H9 (cell line): ENCODE results near the gene IL6R. TPM values are rescaled to one million over a fixed set of nuclear protein-coding genes. Genes with fewer than 3 reads are reported as not detected.

Experiments used
- DNase-seq: peaks from one replicate; pipeline ENCODE4 v3.0.0-alpha.2; 2017
- H2AFZ ChIP-seq: one replicate; pipeline ENCODE4 v1.6.1; 2013; ENCODE audit warnings: mild to moderate bottlenecking, low read length, control low read depth, moderate library complexity
- H2AK5ac ChIP-seq: 2 replicates; pipeline ENCODE4 v1.6.1; 2013; ENCODE audit warnings: low read length, control low read depth, mixed read lengths; ENCODE audit not compliant: insufficient read length
- H2BK120ac ChIP-seq: one replicate; pipeline ENCODE4 v1.6.1; 2013; ENCODE audit warnings: low read depth, mild to moderate bottlenecking, low read length, control low read depth, inconsistent platforms; ENCODE audit not compliant: poor library complexity, severe bottlenecking
- H2BK12ac ChIP-seq: 2 replicates; pipeline ENCODE4 v1.6.1; 2013; ENCODE audit warnings: low read length, control low read depth, mixed read lengths, low read depth; ENCODE audit not compliant: insufficient read length
- H2BK15ac ChIP-seq: 2 replicates; pipeline ENCODE4 v1.6.1; 2013; ENCODE audit warnings: low read depth, low read length, control low read depth
- H2BK20ac ChIP-seq: one replicate; pipeline ENCODE4 v1.6.1; 2013; ENCODE audit warnings: low read depth, mild to moderate bottlenecking, low read length, control low read depth, inconsistent platforms; ENCODE audit not compliant: poor library complexity, severe bottlenecking
- H2BK5ac ChIP-seq: 2 replicates; pipeline ENCODE4 v1.6.1; 2013; ENCODE audit warnings: low read length, control low read depth, mixed read lengths; ENCODE audit not compliant: insufficient read length
- H3K14ac ChIP-seq: 2 replicates; pipeline ENCODE4 v1.6.1; 2013; ENCODE audit warnings: low read length, control low read depth; ENCODE audit not compliant: insufficient read depth
- H3K18ac ChIP-seq: 2 replicates; pipeline ENCODE4 v1.6.1; 2013; ENCODE audit warnings: low read depth, mild to moderate bottlenecking, mixed read lengths, low read length, control low read depth; ENCODE audit not compliant: insufficient read length
- H3K23ac ChIP-seq: 2 replicates; pipeline ENCODE4 v1.6.1; 2013; ENCODE audit warnings: low read length, control low read depth, mixed read lengths, low read depth; ENCODE audit not compliant: insufficient read length
- H3K23me2 ChIP-seq: 2 replicates; pipeline ENCODE4 v1.6.1; 2013; ENCODE audit warnings: low read depth, mild to moderate bottlenecking, mixed read lengths, low read length, control low read depth; ENCODE audit not compliant: insufficient read length, poor library complexity, severe bottlenecking
- H3K27ac ChIP-seq: 2 replicates; pipeline ENCODE4 v1.5.1; 2013; ENCODE audit warnings: low read length, control low read depth, mixed read lengths, low read depth; ENCODE audit not compliant: insufficient read length
- H3K27me3 ChIP-seq: 2 replicates; pipeline ENCODE4 v1.6.1; 2013; ENCODE audit warnings: low read length, control low read depth, inconsistent platforms; ENCODE audit not compliant: insufficient read depth
- H3K4ac ChIP-seq: 2 replicates; pipeline ENCODE4 v1.6.1; 2013; ENCODE audit warnings: low read depth, mild to moderate bottlenecking, control low read depth, inconsistent platforms, low read length, moderate library complexity
- H3K4me1 ChIP-seq: 2 replicates; pipeline ENCODE4 v1.6.1; 2013; ENCODE audit warnings: low read length, control low read depth, inconsistent platforms; ENCODE audit not compliant: insufficient read depth
- H3K4me2 ChIP-seq: 2 replicates; pipeline ENCODE4 v1.6.1; 2013; ENCODE audit warnings: low read length, control low read depth, mixed read lengths; ENCODE audit not compliant: insufficient read length, insufficient read depth
- H3K56ac ChIP-seq: 2 replicates; pipeline ENCODE4 v1.6.1; 2013; ENCODE audit warnings: low read depth, mild to moderate bottlenecking, mixed read lengths, low read length, control low read depth; ENCODE audit not compliant: insufficient read length
- H3K79me1 ChIP-seq: 2 replicates; pipeline ENCODE4 v1.6.1; 2013; ENCODE audit warnings: low read depth, mild to moderate bottlenecking, moderate library complexity, low read length, control low read depth, inconsistent platforms; ENCODE audit not compliant: insufficient read depth, poor library complexity, severe bottlenecking
- H3K79me2 ChIP-seq: 2 replicates; pipeline ENCODE4 v1.6.1; 2013; ENCODE audit warnings: low read length, control low read depth, inconsistent platforms; ENCODE audit not compliant: insufficient read depth
- H3K9ac ChIP-seq: 2 replicates; pipeline ENCODE4 v1.6.1; 2013; ENCODE audit warnings: low read length, control low read depth, mixed read lengths; ENCODE audit not compliant: insufficient read length; ENCODE audit errors: extremely low read depth
- H3K9me3 ChIP-seq: one replicate; pipeline ENCODE4 v1.6.1; 2013; ENCODE audit warnings: low read depth, low read length, inconsistent platforms; ENCODE audit not compliant: control insufficient read depth
- H3T11ph ChIP-seq: one replicate; pipeline ENCODE4 v1.6.1; 2013; ENCODE audit warnings: mild to moderate bottlenecking, low read length, control low read depth, inconsistent platforms
- H4K20me1 ChIP-seq: one replicate; pipeline ENCODE4 v1.6.1; 2013; ENCODE audit not compliant: control insufficient read depth, insufficient read length, insufficient read depth
- H4K5ac ChIP-seq: 2 replicates; pipeline ENCODE4 v1.6.1; 2013; ENCODE audit warnings: low read depth, mild to moderate bottlenecking, mixed read lengths, low read length, control low read depth; ENCODE audit not compliant: insufficient read length
- H4K8ac ChIP-seq: replicated peaks from 2 replicates; pipeline ENCODE4 v1.6.1; 2013; ENCODE audit warnings: low read length, control low read depth, mixed read lengths, low read depth; ENCODE audit not compliant: insufficient read length
- H4K91ac ChIP-seq: 2 replicates; pipeline ENCODE4 v1.6.1; 2013; ENCODE audit warnings: low read depth, mild to moderate bottlenecking, moderate library complexity, mixed read lengths, low read length, control low read depth; ENCODE audit not compliant: insufficient read length
- H3K27ac Mint-ChIP-seq, 3 experiments: 2 replicates in 2 of 3; 3 replicates in 1 of 3; pipeline ENCODE4 v1.8.0; 2020 to 2021; ENCODE audit warnings: mixed read lengths in 3 of 3, mild to moderate bottlenecking in 1 of 3, moderate library complexity in 1 of 3
- H3K27me3 Mint-ChIP-seq: 2 replicates; pipeline ENCODE4 v1.8.0; 2021; ENCODE audit warnings: low read depth, mild to moderate bottlenecking, moderate library complexity, mixed read lengths
- H3K36me3 Mint-ChIP-seq, 3 experiments: 2 replicates in 2 of 3; 3 replicates in 1 of 3; pipeline ENCODE4 v1.8.0; 2020 to 2021; ENCODE audit warnings: low read depth in 3 of 3, mixed read lengths in 3 of 3; ENCODE audit not compliant: insufficient read depth in 1 of 3
- H3K4me1 Mint-ChIP-seq, 2 experiments: 2 replicates each; pipeline ENCODE4 v1.8.0; 2020; ENCODE audit warnings: mixed read lengths in 2 of 2
- H3K4me3 Mint-ChIP-seq, 2 experiments: 2 replicates in 1 of 2; 3 replicates in 1 of 2; pipeline ENCODE4 v1.8.0; 2020 to 2021; ENCODE audit warnings: mild to moderate bottlenecking in 2 of 2, mixed read lengths in 2 of 2, moderate library complexity in 1 of 2
- H3K9me3 Mint-ChIP-seq, 2 experiments: 2 replicates in 1 of 2; 3 replicates in 1 of 2; pipeline ENCODE4 v1.8.0; 2020; ENCODE audit warnings: mild to moderate bottlenecking in 2 of 2, mixed read lengths in 2 of 2, moderate library complexity in 1 of 2
- WGBS: extraction: QIAGEN DNeasy Blood & Tissue Kit; methylation state at CpG from one replicate; pipeline ENCODE4 v1.1.7; 2013; ENCODE audit warnings: missing lambda C conversion rate, low lambda C conversion rate, mixed read lengths; ENCODE audit not compliant: insufficient read length; ENCODE audit errors: extremely low coverage; 5-methylcytosine and 5-hydroxymethylcytosine counted together
- total RNA-seq: library from RNA; stranded (reverse); gene quantifications from 2 replicates; pipeline ENCODE4 v1.2.1, GENCODE V29; 2021
- TF ChIP-seq, protein P1 (sequence below): fragments of 200-600 bp; sonication (generic); conservative IDR thresholded peaks from 3 replicates; pipeline ENCODE4 v1.8.0; 2021; ENCODE audit warnings: antibody characterized with exemption, mild to moderate bottlenecking

Gene IL6R
- total RNA-seq, 1 experiment from 2014 or later, result 1.7 TPM

DNA sequence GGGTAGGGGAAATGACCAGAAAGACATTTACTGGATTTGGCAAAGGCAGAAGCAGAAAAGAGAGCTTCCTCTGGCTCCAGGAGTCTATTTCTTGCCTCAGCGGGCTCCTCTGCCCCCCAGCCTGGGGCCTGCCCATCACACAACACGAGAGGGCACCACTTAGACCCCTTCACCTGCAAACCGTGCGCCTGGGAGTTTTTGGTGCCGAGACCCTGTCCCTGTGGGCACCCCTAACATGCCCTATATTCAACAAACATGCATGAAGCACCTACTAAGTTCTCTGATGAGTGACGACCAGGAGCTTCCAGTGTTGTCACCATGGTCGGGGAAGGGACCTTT, 18.8 kb downstream of the IL6R start:
- Mint-ChIP-seq H3K27me3 (peaks cover 1% of the 10 kb centered on the region; the same call in 1 of the 2 replicates), H3K4me3 (no peak overlapping the region), H3K36me3 (no peaks in the 10 kb centered on the region; a peak in 1 of 7 replicates), H3K27ac (no peak overlapping the region), H3K9me3 (no peaks in the 10 kb centered on the region; a peak in 1 of 5 replicates), H3K4me1 (peaks cover 20 to 24% of the 10 kb centered on the region in 2 experiments)
- Histone ChIP-seq H3K9ac (no peak overlapping the region), H4K91ac (no peak overlapping the region), H4K8ac (no peak overlapping the region), H4K5ac (no peak overlapping the region), H3K4me1 (no peaks in the 10 kb centered on the region), H2AK5ac (no peak overlapping the region), H3K4me2 (no peak overlapping the region), H3K23ac (no peak overlapping the region), H2BK20ac (no peak overlapping the region), H3K27me3 (no peaks in the 10 kb centered on the region), H3K4ac (no peak overlapping the region), H3K18ac (no peak overlapping the region), H2BK120ac (no peak overlapping the region), H3K23me2 (no peaks in the 10 kb centered on the region), H3T11ph (no peak overlapping the region), H2BK5ac (no peak overlapping the region), H2BK12ac (no peak overlapping the region), H3K14ac (no peak overlapping the region), H4K20me1 (no peaks in the 10 kb centered on the region), H3K79me1 (no peaks in the 10 kb centered on the region), H3K9me3 (no peaks in the 10 kb centered on the region), H3K27ac (no peak overlapping the region), H2AFZ (no peak overlapping the region), H3K79me2 (no peaks in the 10 kb centered on the region), H3K56ac (no peak overlapping the region), H2BK15ac (no peak overlapping the region)
- DNase-seq, result no peak
- WGBS, result no CpG with 5 or more reads among the region's 7 CpGs
- TF ChIP-seq, protein P1, sequence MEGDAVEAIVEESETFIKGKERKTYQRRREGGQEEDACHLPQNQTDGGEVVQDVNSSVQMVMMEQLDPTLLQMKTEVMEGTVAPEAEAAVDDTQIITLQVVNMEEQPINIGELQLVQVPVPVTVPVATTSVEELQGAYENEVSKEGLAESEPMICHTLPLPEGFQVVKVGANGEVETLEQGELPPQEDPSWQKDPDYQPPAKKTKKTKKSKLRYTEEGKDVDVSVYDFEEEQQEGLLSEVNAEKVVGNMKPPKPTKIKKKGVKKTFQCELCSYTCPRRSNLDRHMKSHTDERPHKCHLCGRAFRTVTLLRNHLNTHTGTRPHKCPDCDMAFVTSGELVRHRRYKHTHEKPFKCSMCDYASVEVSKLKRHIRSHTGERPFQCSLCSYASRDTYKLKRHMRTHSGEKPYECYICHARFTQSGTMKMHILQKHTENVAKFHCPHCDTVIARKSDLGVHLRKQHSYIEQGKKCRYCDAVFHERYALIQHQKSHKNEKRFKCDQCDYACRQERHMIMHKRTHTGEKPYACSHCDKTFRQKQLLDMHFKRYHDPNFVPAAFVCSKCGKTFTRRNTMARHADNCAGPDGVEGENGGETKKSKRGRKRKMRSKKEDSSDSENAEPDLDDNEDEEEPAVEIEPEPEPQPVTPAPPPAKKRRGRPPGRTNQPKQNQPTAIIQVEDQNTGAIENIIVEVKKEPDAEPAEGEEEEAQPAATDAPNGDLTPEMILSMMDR, result no peak
